KMS-11 (cell line): ENCODE results near the gene ACOXL.

Experiments
- H2AFZ ChIP-seq: fragments of 200-600 bp; sonication (generic); 2 replicates; pipeline ENCODE4 v1.6.1; 2016; ENCODE audit warnings: antibody characterized with exemption, mixed run types, low read depth
- H3K27ac ChIP-seq: fragments of 200-600 bp; sonication (generic); 2 replicates; pipeline ENCODE4 v1.6.1; 2016; ENCODE audit warnings: mild to moderate bottlenecking, mixed run types
- H3K27me3 ChIP-seq: fragments of 200-600 bp; sonication (generic); 2 replicates; pipeline ENCODE4 v1.6.1; 2017; ENCODE audit warnings: mild to moderate bottlenecking, low read depth, mixed run types, moderate library complexity; ENCODE audit not compliant: insufficient read depth
- H3K36me3 ChIP-seq: fragments of 200-600 bp; sonication (generic); 2 replicates; pipeline ENCODE4 v1.6.1; 2017; ENCODE audit warnings: mild to moderate bottlenecking, mixed run types; ENCODE audit not compliant: insufficient read depth
- H3K4me1 ChIP-seq: fragments of 200-600 bp; sonication (generic); 2 replicates; pipeline ENCODE4 v1.6.1; 2016; ENCODE audit warnings: mild to moderate bottlenecking, low read depth, mixed run types; ENCODE audit not compliant: poor library complexity, severe bottlenecking
- H3K4me2 ChIP-seq: fragments of 200-600 bp; sonication (generic); 2 replicates; pipeline ENCODE4 v1.7.0; 2016; ENCODE audit warnings: mild to moderate bottlenecking, mixed run types
- H3K4me3 ChIP-seq: fragments of 200-600 bp; sonication (generic); IDR thresholded peaks from 2 replicates; pipeline ENCODE4 v1.6.1; 2017; ENCODE audit warnings: low read depth, low read length, mixed read lengths; ENCODE audit not compliant: insufficient read depth
- H3K79me2 ChIP-seq: fragments of 200-600 bp; sonication (generic); 2 replicates; pipeline ENCODE4 v1.6.1; 2016; ENCODE audit warnings: low read depth, mixed run types; ENCODE audit not compliant: insufficient read depth
- H3K9ac ChIP-seq: fragments of 200-600 bp; sonication (generic); 2 replicates; pipeline ENCODE4 v1.6.1; 2016; ENCODE audit warnings: mild to moderate bottlenecking, mixed run types
- H4K20me1 ChIP-seq: fragments of 200-600 bp; sonication (generic); 2 replicates; pipeline ENCODE4 v1.6.1; 2016; ENCODE audit warnings: mild to moderate bottlenecking, mixed run types; ENCODE audit not compliant: insufficient read depth
- CTCF ChIP-seq: fragments of 200-600 bp; sonication (generic); conservative IDR thresholded peaks from 2 replicates; pipeline ENCODE4 v1.6.1; 2017; ENCODE audit warnings: low read depth, mild to moderate bottlenecking, antibody characterized with exemption, low read length, moderate library complexity, mixed read lengths

The ACOXL gene

GRCh38 chr2:111167076-111167862 is 434.9 kb downstream of the ACOXL start:
- Histone ChIP-seq H2AFZ (no peak overlapping the region), H3K4me3 (no peak overlapping the region), H3K27me3 (no peaks in the 10 kb centered on the region), H3K4me2 (peak overlapping the region; percentile 25), H4K20me1 (no peaks in the 10 kb centered on the region), H3K36me3 (no peaks in the 10 kb centered on the region; the same call in 1 of the 2 replicates), H3K79me2 (no peaks in the 10 kb centered on the region), H3K4me1 (peaks cover 42% of the 10 kb centered on the region), H3K27ac (no peak overlapping the region), H3K9ac (no peak overlapping the region)
- TF ChIP-seq CTCF, result no peak

- Histone ChIP-seq H3K27me3 (no peaks in the 10 kb centered on the region), H3K79me2 (no peaks in the 10 kb centered on the region), H3K9ac (no peak overlapping the region), H3K4me3 (no peak overlapping the region), H3K4me1 (peaks cover 42% of the 10 kb centered on the region), H2AFZ (no peak overlapping the region), H3K4me2 (peak overlapping the region; percentile 25), H4K20me1 (no peaks in the 10 kb centered on the region), H3K36me3 (no peaks in the 10 kb centered on the region; the same call in 1 of the 2 replicates), H3K27ac (no peak overlapping the region)
- no peak for TF ChIP-seq CTCF
Observed at GRCh38 chr2:111167863-111168162, 435.4 kb downstream of the ACOXL start.
